SH-SY5Y (cell line): ENCODE results near the gene CRYGB.

Source experiments
- GATA2 ChIP-seq: IDR thresholded peaks from 2 replicates; pipeline ENCODE4 v1.6.1; 2011; ENCODE audit warnings: mild to moderate bottlenecking, low read depth, low read length
- GATA3 ChIP-seq: IDR thresholded peaks from 2 replicates; pipeline ENCODE4 v1.6.1; 2011; ENCODE audit warnings: low read depth, mild to moderate bottlenecking, low read length, moderate library complexity

DNA sequence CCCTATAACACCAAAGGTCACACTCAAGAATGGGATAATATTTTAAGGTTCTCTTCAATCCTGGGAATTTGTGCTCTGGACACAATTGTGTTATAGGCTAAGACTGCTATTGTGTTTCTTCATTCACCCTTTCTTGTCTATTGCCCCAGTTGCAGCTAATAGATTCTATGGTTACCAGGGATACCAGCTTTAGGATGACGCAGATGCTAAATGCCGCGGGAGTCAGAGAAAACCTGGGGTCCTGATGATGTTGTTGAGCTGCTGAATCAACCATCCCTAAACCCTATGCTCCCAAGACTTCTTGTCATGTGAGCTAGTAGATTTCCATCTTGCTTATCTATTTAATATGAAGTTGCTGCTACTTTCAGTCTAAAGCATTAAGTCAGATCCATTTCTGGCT lies 27.0 kb downstream of the CRYGB start:
- TF ChIP-seq GATA2 (no peak), GATA3 (no peak)
